Esophagus (tissue), 2 donors: ENCODE measurements around the gene ALG6. TPM values are rescaled to one million over a fixed set of nuclear protein-coding genes. Genes with fewer than 3 reads are reported as not detected.

Experiments used
- H3K27ac ChIP-seq, 2 donors: one replicate each; pipeline ENCODE4 v1.5.1; 2013; ENCODE audit warnings: low read depth in 2 of 2, mild to moderate bottlenecking in 2 of 2, inconsistent platforms in 1 of 2, low read length in 1 of 2, moderate library complexity in 1 of 2
- H3K27me3 ChIP-seq, 2 donors: one replicate each; pipeline ENCODE4 v1.6.1; 2013; ENCODE audit warnings: low read length in 2 of 2, control low read depth in 1 of 2, mild to moderate bottlenecking in 1 of 2; ENCODE audit not compliant: insufficient read depth in 2 of 2, control insufficient read depth in 1 of 2
- H3K36me3 ChIP-seq, 2 donors: one replicate each; pipeline ENCODE4 v1.6.1; 2013; ENCODE audit warnings: low read length in 1 of 2; ENCODE audit not compliant: control insufficient read depth in 2 of 2, insufficient read depth in 2 of 2
- H3K4me1 ChIP-seq, 2 donors: one replicate each; pipeline ENCODE4 v1.6.1; 2013; ENCODE audit warnings: low read length in 1 of 2; ENCODE audit not compliant: control insufficient read depth in 2 of 2, insufficient read depth in 2 of 2
- H3K4me3 ChIP-seq, 2 donors: one replicate each; pipeline ENCODE4 v1.5.1; 2013; ENCODE audit warnings: low read length in 2 of 2, mild to moderate bottlenecking in 2 of 2, low read depth in 1 of 2, moderate library complexity in 1 of 2
- H3K9me3 ChIP-seq, 2 donors: one replicate each; pipeline ENCODE4 v1.6.1; 2013; ENCODE audit warnings: mild to moderate bottlenecking in 2 of 2, low read depth in 1 of 2, low read length in 1 of 2, moderate library complexity in 1 of 2; ENCODE audit not compliant: control insufficient read depth in 2 of 2, insufficient read depth in 1 of 2
- WGBS, 2 donors: extraction: QIAGEN DNeasy Blood & Tissue Kit; methylation state at CpG; one replicate each; pipeline ENCODE4 v1.1.7; 2013; 5-methylcytosine and 5-hydroxymethylcytosine counted together
- polyA plus RNA-seq, 2 donors: library from polyadenylated mRNA; stranded (reverse); fragments of 200-250 nt; gene quantifications; one replicate each; pipeline ENCODE4 v1.2.3, GENCODE V29; 2013
- donor health status: healthy with polysubstance abuse.
- donor health status: Bipolar disorder and iron deficiency.

The ALG6 gene
- 10 to 100 TPM in 1 of 2 donors, 1 to 10 TPM in 1; 8.3 to 14.1 TPM for polyA plus RNA-seq

- no peaks in the 10 kb centered on the region for H3K9me3 ChIP-seq
- peak within 1 kb of the TSS; percentile 69 to 80 for H3K27ac ChIP-seq
- H3K27me3 ChIP-seq, result no peaks in the 10 kb centered on the region
- H3K4me3 ChIP-seq, result peak within 1 kb of the TSS; percentile 87 to 90
- H3K36me3 ChIP-seq, result no peaks in the 10 kb centered on the region
- WGBS, 2 donors, result 1% methylated on average over 58 to 77 of the region's 77 CpGs
- H3K4me1 ChIP-seq, result peaks cover 0 to 3% of the 10 kb centered on the region in 2 donors
These were observed at the start of gene ALG6 for GRCh38 chr1:63367215-63368103. Gene ALG6 (plus strand): TSS chr1:63367627. CDS start chr1:63370978, 3,351 bp downstream.

- peaks cover 0 to 4% of the 10 kb centered on the region in 2 donors for H3K4me1 ChIP-seq
- H3K4me3 ChIP-seq, result peak overlapping the region in 1 of 2 donors; percentile 52
- no peaks in the 10 kb centered on the region for H3K36me3 ChIP-seq
- peaks cover 0 to 45% of the 10 kb centered on the region in 2 donors for H3K27me3 ChIP-seq
- 9 to 12% methylated on average over 14 of the region's 14 CpGs for WGBS, 2 donors
- peaks cover 2 to 26% of the 10 kb centered on the region in 2 donors for H3K9me3 ChIP-seq
- H3K27ac ChIP-seq, result no peak overlapping the region
These were observed 49.6 kb upstream of the ALG6 start for GRCh38 chr1:63317817-63318152.

DNA sequence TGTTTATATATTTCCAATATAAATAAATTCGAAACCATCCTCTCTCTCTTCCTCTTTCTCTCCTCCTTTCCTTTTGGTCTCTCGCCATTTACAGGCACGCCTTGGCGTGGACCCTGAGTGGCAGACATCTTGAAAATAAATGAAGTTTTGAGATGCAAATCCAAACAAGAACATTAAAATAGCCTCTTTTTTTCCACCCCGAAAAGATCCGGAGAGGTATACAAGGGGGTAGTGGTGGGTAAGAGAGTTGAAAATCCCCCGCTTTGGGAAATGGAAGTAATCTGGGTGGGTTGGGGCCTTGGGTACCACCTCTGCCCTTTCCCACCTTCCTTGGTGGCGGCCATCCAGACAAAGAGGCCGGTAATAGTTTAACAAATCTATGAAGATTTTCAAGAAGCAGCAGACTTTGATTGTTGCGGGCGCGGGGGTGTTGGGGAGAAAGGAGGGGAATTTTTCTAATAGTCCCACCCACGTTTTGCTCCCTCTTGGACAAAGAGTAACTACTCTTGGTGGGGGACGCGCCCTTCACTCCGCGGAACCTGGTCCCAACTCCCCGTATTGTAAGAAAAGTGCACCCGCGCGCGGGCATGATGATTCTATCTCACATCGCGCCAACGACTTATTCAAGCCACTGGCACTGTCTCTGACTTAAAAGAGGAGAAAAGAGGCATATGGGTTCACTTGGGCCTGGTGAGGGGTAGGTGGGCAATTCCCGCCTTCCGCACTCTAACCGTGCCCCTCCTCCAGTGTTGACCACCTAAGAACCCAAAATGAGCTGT lies 49.0 kb upstream of the ALG6 start:
- no peak overlapping the region for H3K27ac ChIP-seq
- 23 to 32% methylated on average over 28 of the region's 28 CpGs for WGBS, 2 donors
- H3K27me3 ChIP-seq, result peaks cover 0 to 48% of the 10 kb centered on the region in 2 donors
- peaks cover 2 to 26% of the 10 kb centered on the region in 2 donors for H3K9me3 ChIP-seq
- no peaks in the 10 kb centered on the region for H3K36me3 ChIP-seq
- H3K4me3 ChIP-seq, result no peak overlapping the region
- peaks cover 0 to 9% of the 10 kb centered on the region in 2 donors for H3K4me1 ChIP-seq

- H3K4me3 ChIP-seq, result no peak overlapping the region
- no peaks in the 10 kb centered on the region for H3K36me3 ChIP-seq
- peaks cover 3 to 13% of the 10 kb centered on the region in 2 donors for H3K4me1 ChIP-seq
- H3K9me3 ChIP-seq, result peaks cover 2 to 29% of the 10 kb centered on the region in 2 donors
- WGBS, 2 donors, result 10 to 15% methylated on average over 60 of the region's 60 CpGs
- peaks cover 0 to 55% of the 10 kb centered on the region in 2 donors for H3K27me3 ChIP-seq
- H3K27ac ChIP-seq, result no peak overlapping the region
These were observed 48.1 kb upstream of the ALG6 start for GRCh38 chr1:63319046-63320021.

DNA sequence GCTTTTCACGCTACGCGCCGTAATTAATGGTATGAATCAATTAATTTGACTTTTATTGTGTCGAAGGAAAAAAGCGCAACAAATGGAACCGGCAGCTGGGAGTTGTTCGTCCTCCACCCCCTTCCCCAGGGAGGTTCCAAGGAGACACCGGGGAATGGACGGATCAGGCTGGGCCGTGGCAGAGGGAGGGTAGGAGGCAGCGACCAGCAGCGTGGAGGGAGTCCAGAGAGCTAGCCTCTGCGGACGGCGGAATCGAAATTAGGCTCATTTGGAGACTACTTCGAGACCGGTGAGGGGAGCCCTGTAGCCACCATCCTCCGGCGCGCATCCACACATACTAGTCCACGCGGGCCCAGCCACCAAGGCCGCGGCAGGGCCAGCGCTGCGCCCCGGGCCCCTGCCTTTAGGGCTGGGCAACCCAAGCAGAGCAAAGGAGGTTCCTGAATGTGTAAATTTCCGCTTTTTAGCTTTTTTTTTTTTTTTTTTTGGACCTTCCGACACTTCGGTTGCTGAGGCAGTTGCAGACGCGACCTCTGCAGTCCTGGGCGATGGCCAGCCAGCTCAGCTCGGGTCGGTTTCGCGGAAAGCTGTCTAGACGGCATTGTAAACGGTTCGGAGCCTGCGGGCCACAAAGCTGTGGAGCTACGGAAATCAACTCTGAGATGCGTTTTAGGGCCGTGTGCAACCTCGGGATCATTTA lies 47.3 kb upstream of the ALG6 start:
- peaks cover 3 to 15% of the 10 kb centered on the region in 2 donors for H3K4me1 ChIP-seq
- no peak overlapping the region for H3K4me3 ChIP-seq
- H3K27ac ChIP-seq, result no peak overlapping the region
- no peaks in the 10 kb centered on the region for H3K36me3 ChIP-seq
- H3K9me3 ChIP-seq, result peaks cover 2 to 32% of the 10 kb centered on the region in 2 donors
- H3K27me3 ChIP-seq, result peaks cover 0 to 58% of the 10 kb centered on the region in 2 donors
- WGBS, 2 donors, result 12 to 20% methylated on average over 47 of the region's 47 CpGs

DNA sequence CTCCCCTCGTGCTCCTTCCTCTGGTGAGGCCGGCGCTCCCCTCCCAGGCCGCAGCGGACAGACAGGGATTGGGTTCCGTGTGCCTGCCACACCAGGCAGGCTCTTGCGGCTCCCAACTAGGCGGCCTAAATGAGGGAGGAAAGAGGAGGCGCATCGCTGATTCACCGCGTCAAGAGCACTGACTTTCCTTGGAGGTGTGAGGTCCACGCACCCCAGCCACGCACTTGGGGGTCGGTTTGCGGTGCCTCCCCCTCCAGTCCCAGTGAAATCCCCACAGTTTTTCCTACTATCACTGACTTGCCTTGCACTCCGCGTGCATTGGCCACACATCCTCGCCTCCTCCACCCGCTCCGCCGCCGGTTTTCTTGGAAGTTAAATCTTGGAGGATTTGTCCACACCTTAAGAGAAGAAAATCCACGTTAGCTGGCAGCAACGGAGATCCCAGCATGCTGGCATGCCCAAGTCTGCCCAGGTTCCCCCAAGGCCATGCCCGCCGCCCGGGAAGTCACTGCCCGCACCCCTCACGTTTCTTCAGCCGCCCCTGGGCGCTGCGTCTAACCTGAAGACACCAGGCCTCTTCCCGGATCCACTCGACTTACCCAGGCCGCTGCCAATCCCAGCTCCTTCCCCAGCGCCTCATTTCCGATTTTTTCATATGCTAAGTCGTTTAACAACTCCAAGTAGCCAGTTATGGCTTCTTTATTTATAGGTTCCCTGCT lies 46.2 kb upstream of the ALG6 start:
- Histone ChIP-seq H3K9me3 (peaks cover 2 to 34% of the 10 kb centered on the region in 2 donors), H3K27me3 (peaks cover 0 to 60% of the 10 kb centered on the region in 2 donors), H3K4me1 (peaks cover 3 to 15% of the 10 kb centered on the region in 2 donors), H3K27ac (no peak overlapping the region), H3K36me3 (no peaks in the 10 kb centered on the region), H3K4me3 (peak overlapping the region in 1 of 2 donors; percentile 57)
- 16 to 17% methylated on average over 32 to 39 of the region's 39 CpGs for WGBS, 2 donors

DNA sequence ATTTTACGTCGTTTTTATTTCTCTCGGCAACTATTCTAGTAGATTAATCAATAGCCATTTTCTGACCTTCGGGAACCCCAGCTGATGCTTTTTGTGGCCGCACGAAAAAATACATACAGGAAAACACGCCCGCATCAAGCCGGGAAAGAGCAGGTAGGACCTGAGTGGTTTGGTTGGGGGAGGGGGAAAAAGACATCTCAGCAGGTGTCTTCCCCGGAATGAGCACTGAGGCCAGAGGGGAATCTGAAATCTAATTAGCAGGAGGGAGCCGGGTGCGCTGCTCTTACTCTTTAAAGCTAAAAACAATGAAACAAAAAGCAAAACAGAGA lies 45.7 kb upstream of the ALG6 start:
- H3K4me3 ChIP-seq, result peak overlapping the region; percentile 49 to 57
- H3K4me1 ChIP-seq, result peaks cover 3 to 15% of the 10 kb centered on the region in 2 donors
- peaks cover 2 to 34% of the 10 kb centered on the region in 2 donors for H3K9me3 ChIP-seq
- WGBS, 2 donors, result 8 to 12% methylated on average over 12 of the region's 12 CpGs
- H3K27me3 ChIP-seq, result peaks cover 0 to 60% of the 10 kb centered on the region in 2 donors
- no peaks in the 10 kb centered on the region for H3K36me3 ChIP-seq
- no peak overlapping the region for H3K27ac ChIP-seq
